ENCODE data around the gene GNS.

- TF ChIP-seq POLR2A (IDR thresholded peaks at IDR 0.05) (no peak), CTCF (IDR thresholded peaks at IDR 0.05 in 4 of 5, conservative IDR thresholded peaks at IDR 0.05 in 1 of 5) (no peak)
Measured at GRCh38 chr12:64683816-64684543, 75.2 kb downstream of the GNS start.
